Endothelial cell of umbilical vein (primary cell): ENCODE results near the gene CDK19. TPM values are rescaled to one million over a fixed set of nuclear protein-coding genes. Genes with fewer than 3 reads are reported as not detected.

Source experiments
- BruUV-seq: library from RNA; stranded (reverse); fragments of 400-500 nt; replicated peaks from 2 replicates; lab custom pipeline; 2021; lab: Mats Ljungman, UMichigan
- CTCF ChIA-PET: fragments of 300-600, 350-600 bp; sonication (Branson Sonifier 250); formaldehyde crosslinking; loops from one replicate; lab custom pipeline; 2021; ENCODE audit warnings: antibody characterized with exemption, inconsistent platforms; lab: Charles Lee
- POLR2A ChIA-PET: fragments of 300-600, 350-600 bp; sonication (Branson Sonifier 250); formaldehyde crosslinking; loops from one replicate; lab custom pipeline; 2021; ENCODE audit warnings: antibody characterized with exemption, inconsistent platforms; lab: Charles Lee
- DNase-seq: peaks from one replicate; pipeline ENCODE4 v3.0.0-alpha.2; 2011; ENCODE audit warnings: low read depth, low spot score
- FAIRE-seq: peaks from 2 replicates; lab custom pipeline; 2011; peaks lifted over from hg19 to GRCh38; lab: Jason Lieb, UNC
- H2AFZ ChIP-seq: 2 replicates; pipeline ENCODE4 v1.6.0; 2012; ENCODE audit warnings: low read depth, low read length, control low read depth, inconsistent platforms
- H3K27ac ChIP-seq: 2 replicates; pipeline ENCODE4 v1.5.1; 2011; ENCODE audit warnings: low read depth, mild to moderate bottlenecking, control low read depth, low read length, moderate library complexity; ENCODE audit not compliant: insufficient read depth
- H3K27me3 ChIP-seq, 2 experiments: 2 replicates each; pipeline versions ENCODE4 v1.6.0 to v1.6.1; 2011; ENCODE audit warnings: low read length in 2 of 2, mixed read lengths in 1 of 2; ENCODE audit not compliant: control insufficient read depth in 2 of 2, insufficient read depth in 2 of 2
- H3K36me3 ChIP-seq, 2 experiments: 2 replicates in 1 of 2; 3 replicates in 1 of 2; pipeline ENCODE4 v1.5.1; 2011; ENCODE audit warnings: low read length in 2 of 2, mild to moderate bottlenecking in 1 of 2, moderate library complexity in 1 of 2; ENCODE audit not compliant: control insufficient read depth in 2 of 2, insufficient read depth in 2 of 2; ENCODE audit errors: extremely low read depth in 1 of 2
- H3K4me1 ChIP-seq: 3 replicates; pipeline ENCODE4 v1.5.1; 2011; ENCODE audit warnings: mild to moderate bottlenecking, low read length; ENCODE audit not compliant: control insufficient read depth, insufficient read depth; ENCODE audit errors: extremely low read depth
- H3K4me2 ChIP-seq: 2 replicates; pipeline ENCODE4 v1.6.1; 2011; ENCODE audit warnings: low read length, control low read depth, mixed read lengths; ENCODE audit not compliant: insufficient read depth
- H3K4me3 ChIP-seq, 3 experiments: fragments of 200-600 bp in 1 of 3; sonication (generic), shearing (Covaris generic) in 1 of 3; replicated peaks in 1 of 3; 2 replicates each; pipeline ENCODE4 v1.5.1; 2011 to 2016; ENCODE audit warnings: control low read depth in 3 of 3, low read length in 3 of 3, mild to moderate bottlenecking in 2 of 3, inconsistent platforms in 1 of 3, low read depth in 1 of 3, moderate library complexity in 1 of 3; ENCODE audit not compliant: insufficient read depth in 1 of 3
- H3K79me2 ChIP-seq: 2 replicates; pipeline ENCODE4 v1.6.0; 2012; ENCODE audit warnings: low read length, inconsistent platforms; ENCODE audit not compliant: control insufficient read depth, insufficient read depth
- H3K9ac ChIP-seq: replicated peaks from 2 replicates; pipeline ENCODE3; 2011; ENCODE audit warnings: low read length, control low read depth; ENCODE audit not compliant: insufficient read depth; ENCODE audit errors: extremely low read depth
- H3K9me1 ChIP-seq: replicated peaks from 3 replicates; pipeline ENCODE4 v1.6.0; 2011; ENCODE audit warnings: mild to moderate bottlenecking, low read length; ENCODE audit not compliant: control insufficient read depth, insufficient read depth; ENCODE audit errors: extremely low read depth
- H3K9me3 ChIP-seq: replicated peaks from 2 replicates; pipeline ENCODE4 v1.5.1; 2012; ENCODE audit warnings: low read length, inconsistent platforms; ENCODE audit not compliant: control insufficient read depth, insufficient read depth
- H4K20me1 ChIP-seq: replicated peaks from 2 replicates; pipeline ENCODE3; 2011; ENCODE audit warnings: mild to moderate bottlenecking, low read length; ENCODE audit not compliant: control insufficient read depth, insufficient read depth; ENCODE audit errors: extremely low read depth
- CTCF ChIP-seq, 2 donors: IDR thresholded peaks; 1 replicate in 1 of 2; 2 replicates in 1 of 2; pipeline ENCODE4 v1.5.1; 2011; ENCODE audit warnings: low read length in 2 of 2, mild to moderate bottlenecking in 2 of 2, moderate library complexity in 2 of 2, control low read depth in 1 of 2, inconsistent platforms in 1 of 2, low read depth in 1 of 2; ENCODE audit not compliant: insufficient read depth in 1 of 2; ENCODE audit errors: extremely low read depth in 1 of 2
- EZH2 ChIP-seq: IDR thresholded peaks from 2 replicates; pipeline ENCODE4 v1.6.1; 2012; ENCODE audit warnings: borderline replicate concordance, low read depth, mild to moderate bottlenecking, moderate library complexity, low read length, inconsistent platforms; ENCODE audit not compliant: severe bottlenecking
- FOS ChIP-seq: IDR thresholded peaks from 2 replicates; pipeline ENCODE4 v1.6.1; 2011; ENCODE audit warnings: mild to moderate bottlenecking, low read length, moderate library complexity, borderline replicate concordance; ENCODE audit not compliant: insufficient read depth
- GATA2 ChIP-seq: IDR thresholded peaks from 2 replicates; pipeline ENCODE4 v1.7.0; 2011; ENCODE audit warnings: low read depth, mild to moderate bottlenecking, moderate library complexity, mixed read lengths, low read length; ENCODE audit not compliant: insufficient read length, insufficient read depth
- JUN ChIP-seq: IDR thresholded peaks from 2 replicates; pipeline ENCODE4 v1.6.1; 2011; ENCODE audit warnings: borderline replicate concordance, low read depth; ENCODE audit not compliant: insufficient read length, insufficient read depth
- MAX ChIP-seq: IDR thresholded peaks from 2 replicates; pipeline ENCODE4 v1.6.1; 2011; ENCODE audit not compliant: insufficient read depth, insufficient read length
- MYC ChIP-seq: IDR thresholded peaks from one replicate; pipeline ENCODE4 v1.6.1; 2011; ENCODE audit warnings: mild to moderate bottlenecking, low read depth, low read length
- POLR2A ChIP-seq: IDR thresholded peaks from 2 replicates; pipeline ENCODE4 v1.6.1; 2012; ENCODE audit warnings: low read depth, mild to moderate bottlenecking, control low read depth, low read length
- POLR2AphosphoS5 ChIP-seq: IDR thresholded peaks from 2 replicates; pipeline ENCODE4 v1.6.1; 2012; ENCODE audit warnings: low read depth, mild to moderate bottlenecking, control low read depth, low read length, moderate library complexity; ENCODE audit not compliant: insufficient read depth
- dilution Hi-C: fragments of 300-500 bp; cut with MboI; formaldehyde crosslinking; loops from one replicate; pipeline ENCODE4 v1.15.0; 2019; ENCODE audit warnings: low sequenced_read_pairs; ENCODE audit not compliant: extremely low pct_ligation_motif_present
- intact Hi-C: fragments of 100-400 bp; cut with micrococcal nuclease; formaldehyde crosslinking; loops from one replicate; pipeline ENCODE4 v1.10.0; 2022
- polyA plus RNA-seq, 4 experiments: library from polyadenylated mRNA; depleted of rRNA in 3 of 4; stranded (reverse) in 3 of 4; unstranded in 1 of 4; fragments of >200 nt; gene quantifications; 2 replicates each; pipeline versions ENCODE4 v1.2.1 to v1.2.3, GENCODE V29; 2011 to 2012; ENCODE audit warnings: missing spikeins in 1 of 4
- total RNA-seq: library from RNA; stranded (reverse); gene quantifications from 2 replicates; pipeline ENCODE4 v1.2.3, GENCODE V29; 2021

CDK19 gene
- total and polyA plus RNA-seq, 2 donors (not counting 3 experiments of a cell fraction or from before 2014, with no cell fraction given): 4.6 to 12.1 TPM

- dilution Hi-C loops (no loop called here), intact Hi-C loops (no loop called here)
- H3K9me3 ChIP-seq: no peaks in the 10 kb centered on the region
- H3K9ac ChIP-seq: no peak overlapping the region
- no peak for TF ChIP-seq GATA2
- no peak for TF ChIP-seq POLR2A
- no peak for TF ChIP-seq CTCF (IDR thresholded peaks at IDR 0.05; ENCODE audit: extremely low read depth in 1 of 2, insufficient read depth in 1 of 2, low read depth in 1 of 2, low read length in 2 of 2)
- TF ChIP-seq EZH2: no peak
- TF ChIP-seq MYC: no peak
- no peak for TF ChIP-seq JUN
- no peak for TF ChIP-seq FOS
- no peak for TF ChIP-seq MAX
- TF ChIP-seq POLR2AphosphoS5: no peak
- POLR2A ChIA-PET: no interaction called here
- no peak overlapping the region for H3K4me3 ChIP-seq
- H2AFZ ChIP-seq: no peak overlapping the region
- no peaks in the 10 kb centered on the region for H3K36me3 ChIP-seq
- CTCF ChIA-PET: interaction anchor here (3.1 kb wide), 1 partner anchor 8 kb away, joined by 10 read pairs; no protein-coding TSS in a partner anchor
- H3K4me1 ChIP-seq: no peaks in the 10 kb centered on the region
- no peak overlapping the region for H3K27ac ChIP-seq
- FAIRE-seq (no peak), DNase-seq (no peak)
- H4K20me1 ChIP-seq: no peaks in the 10 kb centered on the region
- no peaks in the 10 kb centered on the region for H3K9me1 ChIP-seq
- no TSS peak for BruUV-seq
- H3K79me2 ChIP-seq: no peaks in the 10 kb centered on the region
- H3K27me3 ChIP-seq: no peaks in the 10 kb centered on the region
- no peak overlapping the region for H3K4me2 ChIP-seq
Measured at GRCh38 chr6:110650755-110651154, 164.5 kb downstream of the CDK19 start.
